ENCODE results near the gene CDK16.
"Not testable (repeated sequence)": the region's sequence is repeated elsewhere in the genome, so short reads cannot be mapped to it uniquely, and the experiment has no call there.

The CDK16 gene

DNA sequence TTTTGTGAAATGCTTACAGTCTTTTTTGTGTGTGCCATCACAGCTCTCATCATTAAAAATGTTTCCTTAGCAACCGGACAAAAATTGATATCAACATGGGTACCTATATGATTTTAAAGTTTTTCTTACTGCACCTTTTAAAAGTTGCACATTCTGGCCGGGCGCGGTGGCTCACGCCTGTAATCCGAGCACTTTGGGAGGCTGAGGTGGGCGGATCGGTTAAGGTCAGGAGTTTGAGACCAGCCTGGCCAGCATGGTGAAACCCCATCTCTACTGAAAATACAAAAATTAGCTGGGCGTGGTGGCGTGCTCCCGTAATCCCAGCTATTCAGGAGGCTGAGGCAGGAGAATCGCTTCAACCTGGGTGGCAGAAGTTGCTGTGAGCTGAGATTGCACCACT, 39.1 kb downstream of the CDK16 start:
- not testable (repeated sequence) for DNase-seq

DNA sequence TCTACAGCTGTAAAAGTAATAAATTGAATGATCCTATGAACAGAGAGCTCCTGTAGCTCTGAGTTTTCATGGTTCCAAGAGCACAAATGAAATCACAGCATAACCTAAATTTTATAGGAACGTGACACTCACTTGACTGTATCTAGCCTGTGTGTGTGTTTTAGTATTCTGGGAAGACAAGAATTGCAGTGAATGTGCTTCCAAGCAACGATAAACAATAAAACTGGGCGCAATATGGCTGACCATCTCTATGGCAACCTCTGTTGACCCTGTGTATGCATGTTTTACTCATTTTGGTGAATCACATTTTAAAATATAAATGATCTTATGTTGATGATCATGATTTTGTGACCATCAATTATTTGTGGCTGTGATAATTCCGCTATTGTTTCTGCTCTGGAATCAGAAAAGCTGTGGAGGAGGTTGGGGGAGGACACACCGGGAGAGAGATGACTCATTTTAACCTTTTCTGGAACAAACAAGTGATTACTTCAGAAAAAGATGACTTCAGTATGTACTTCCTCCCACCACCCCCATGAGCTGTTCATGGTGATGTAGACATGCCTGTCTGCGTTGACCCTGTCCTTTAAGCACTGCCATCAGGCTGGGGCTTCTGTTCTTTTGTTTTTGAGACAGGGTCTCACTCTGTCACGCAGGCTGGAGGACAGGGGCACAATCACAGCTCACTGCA, 46.1 kb downstream of the CDK16 start:
- DNase-seq, result no peak

DNA sequence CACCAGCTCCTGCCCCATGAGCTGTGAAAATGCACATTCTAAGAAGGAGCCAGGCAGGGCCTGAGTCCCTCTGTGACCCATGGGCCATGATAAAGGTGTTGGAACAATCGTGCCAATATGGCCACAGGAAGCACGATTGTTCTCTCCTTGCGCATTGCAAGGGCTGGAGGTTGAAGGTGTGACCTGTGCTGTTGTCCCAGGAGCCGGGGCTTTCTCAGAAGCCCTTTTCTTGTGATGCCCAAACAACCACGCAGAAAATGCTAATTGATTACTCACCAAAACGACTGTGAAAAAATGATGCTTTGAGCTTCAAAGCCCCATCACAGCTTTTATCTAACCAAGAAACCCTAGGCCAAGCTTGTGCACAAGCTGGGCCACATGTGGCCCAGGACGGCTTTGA, 48.2 kb downstream of the CDK16 start:
- DNase-seq, result no peak

DNA sequence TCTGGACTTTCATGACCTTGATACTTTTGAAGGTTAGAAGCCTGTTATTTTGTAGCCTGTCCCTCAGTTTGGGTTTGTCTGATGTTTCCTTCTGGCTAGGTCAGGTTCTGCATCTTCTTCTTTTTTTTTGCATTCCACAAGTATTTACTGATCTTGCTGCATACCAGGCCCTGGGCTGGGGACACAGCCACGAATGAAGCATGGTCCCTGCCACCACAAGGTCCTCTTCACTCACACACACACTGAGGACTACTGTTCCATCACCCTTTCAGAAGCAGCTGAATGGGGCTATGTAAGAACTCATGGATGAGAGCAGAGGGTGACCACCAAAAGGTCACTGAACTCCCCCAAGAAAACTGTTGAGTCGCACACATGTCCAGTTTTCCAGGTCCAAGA, 53.5 kb downstream of the CDK16 start:
- DNase-seq, result no peak

DNA sequence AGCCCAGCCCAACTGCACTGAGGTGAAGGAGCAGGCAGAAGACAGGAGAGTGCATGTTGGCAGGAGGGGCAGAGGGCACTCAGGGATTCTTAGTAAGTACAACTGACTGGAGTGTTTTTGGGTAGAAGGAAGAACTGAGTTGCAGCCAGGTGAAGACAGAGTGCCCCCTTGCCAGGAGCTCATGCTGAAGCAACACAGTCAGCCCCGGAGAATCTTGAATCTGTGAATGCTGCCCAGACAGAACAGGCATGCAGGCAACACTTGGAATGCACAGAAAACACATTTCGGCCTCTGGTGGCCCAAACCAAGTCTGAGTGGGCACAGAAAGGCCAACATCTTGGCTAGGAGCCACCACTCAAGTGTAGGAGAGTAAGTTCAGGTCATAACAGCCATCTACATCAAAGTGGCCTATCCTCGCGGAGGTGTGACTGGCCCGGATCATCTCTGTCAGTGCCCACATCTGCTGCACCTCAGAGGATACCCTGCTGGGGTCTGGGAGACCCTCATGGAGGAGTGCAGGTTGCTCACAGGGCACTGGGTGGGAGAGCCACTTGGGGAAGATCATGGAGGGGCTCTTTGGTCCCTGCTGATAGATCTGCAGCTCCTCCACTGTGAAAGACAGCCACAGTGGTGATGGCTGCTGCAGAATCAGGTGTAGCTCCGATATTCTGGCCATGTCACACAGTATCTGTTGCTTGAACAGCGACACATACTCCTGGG, 54.7 kb downstream of the CDK16 start:
- no peak for DNase-seq

DNA sequence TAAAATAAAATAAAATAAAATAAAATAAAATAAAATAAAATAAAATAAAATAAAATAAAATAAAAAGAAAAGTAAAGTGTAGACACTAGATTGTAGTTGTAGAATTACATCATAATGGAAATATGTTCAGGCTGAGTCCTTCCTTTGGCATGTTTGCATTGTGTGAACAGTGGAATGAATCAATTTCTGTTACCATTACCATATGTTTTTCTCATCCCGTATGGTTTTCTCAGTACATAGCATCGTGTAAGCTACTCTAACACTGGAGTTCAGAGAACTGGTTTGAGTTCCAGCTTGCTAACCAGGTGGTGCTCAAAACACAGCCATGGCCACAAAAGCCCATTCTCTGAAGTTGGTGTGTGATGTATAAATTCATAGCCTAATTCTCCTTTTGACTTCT, 60.2 kb downstream of the CDK16 start:
- DNase-seq, result no peak

Measured in activated naive CD4-positive, alpha-beta T cell treated with anti-CD3 and anti-CD28 coated beads, Interleukin-2, amount 50 U/mL, for 16 hours (primary cell).